GM06990 (cell line): ENCODE results near the gene DFFB.

Source experiments
- DNase-seq: peaks from one replicate; pipeline ENCODE4 v3.0.0-alpha.2; 2011; ENCODE audit not compliant: insufficient read length; ENCODE audit errors: extremely low read depth
- H3K27me3 ChIP-seq: replicated peaks from 2 replicates; pipeline ENCODE4 v1.6.0; 2011; ENCODE audit warnings: low read length; ENCODE audit not compliant: control insufficient read depth, insufficient read depth
- H3K36me3 ChIP-seq: 2 replicates; pipeline ENCODE4 v1.5.1; 2011; ENCODE audit warnings: low read length; ENCODE audit not compliant: control insufficient read depth, insufficient read depth
- H3K4me3 ChIP-seq: replicated peaks from 2 replicates; pipeline ENCODE4 v1.5.1; 2011; ENCODE audit warnings: low read depth, mild to moderate bottlenecking, control low read depth, low read length
- CTCF ChIP-seq: IDR thresholded peaks from 2 replicates; pipeline ENCODE4 v1.5.1; 2011; ENCODE audit warnings: low read length, control low read depth, mild to moderate bottlenecking, inconsistent platforms; ENCODE audit not compliant: insufficient read depth, poor library complexity, severe bottlenecking

DFFB gene

GRCh38 chr1:3895279-3895950, 38.1 kb downstream of the DFFB start:
- Histone ChIP-seq H3K4me3 (no peak overlapping the region), H3K27me3 (no peaks in the 10 kb centered on the region), H3K36me3 (peaks cover 5% of the 10 kb centered on the region)
- no peak for TF ChIP-seq CTCF
- no peak for DNase-seq

DNA sequence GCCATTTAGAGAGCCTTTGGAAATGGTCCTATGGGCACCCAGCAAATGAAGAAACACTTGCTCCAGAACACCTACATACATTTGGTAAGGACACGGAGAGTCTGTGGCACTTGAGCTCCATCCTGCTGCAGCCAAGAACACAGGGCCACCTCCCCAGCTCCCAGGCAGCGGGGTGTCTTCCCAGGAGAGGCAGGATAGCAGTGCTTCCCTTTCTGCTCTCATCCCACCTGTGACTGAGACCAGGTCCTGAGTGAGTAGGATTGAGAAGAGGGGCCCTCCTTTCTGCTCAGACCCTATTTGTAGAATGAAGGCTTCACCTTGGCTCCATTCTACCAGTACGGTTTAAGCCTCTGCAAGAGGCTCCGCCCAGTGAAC, 38.7 kb downstream of the DFFB start:
- Histone ChIP-seq H3K36me3 (peaks cover 1% of the 10 kb centered on the region; the same call in 1 of the 2 replicates), H3K27me3 (no peaks in the 10 kb centered on the region), H3K4me3 (no peak overlapping the region)
- no peak for TF ChIP-seq CTCF
- no peak for DNase-seq

GRCh38 chr1:3896396-3897000, 39.2 kb downstream of the DFFB start:
- Histone ChIP-seq H3K36me3 (no peaks in the 10 kb centered on the region), H3K27me3 (no peaks in the 10 kb centered on the region), H3K4me3 (no peak overlapping the region)
- TF ChIP-seq CTCF: no peak
- DNase-seq: no peak

DNA sequence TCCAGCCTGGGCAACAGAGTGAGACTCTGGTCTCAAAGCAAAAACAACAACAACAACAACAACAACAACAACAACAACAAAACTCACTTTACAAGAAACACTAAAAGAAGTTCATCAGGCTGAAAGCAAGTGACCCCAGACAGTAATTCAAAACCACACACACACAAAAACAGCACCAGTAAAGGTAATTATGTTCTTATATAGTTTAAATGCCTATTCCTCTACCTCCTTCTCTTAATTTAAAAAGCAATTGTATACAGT, 41.1 kb downstream of the DFFB start:
- H3K4me3 ChIP-seq: no peak overlapping the region
- H3K36me3 ChIP-seq: no peaks in the 10 kb centered on the region
- no peak for TF ChIP-seq CTCF

DNA sequence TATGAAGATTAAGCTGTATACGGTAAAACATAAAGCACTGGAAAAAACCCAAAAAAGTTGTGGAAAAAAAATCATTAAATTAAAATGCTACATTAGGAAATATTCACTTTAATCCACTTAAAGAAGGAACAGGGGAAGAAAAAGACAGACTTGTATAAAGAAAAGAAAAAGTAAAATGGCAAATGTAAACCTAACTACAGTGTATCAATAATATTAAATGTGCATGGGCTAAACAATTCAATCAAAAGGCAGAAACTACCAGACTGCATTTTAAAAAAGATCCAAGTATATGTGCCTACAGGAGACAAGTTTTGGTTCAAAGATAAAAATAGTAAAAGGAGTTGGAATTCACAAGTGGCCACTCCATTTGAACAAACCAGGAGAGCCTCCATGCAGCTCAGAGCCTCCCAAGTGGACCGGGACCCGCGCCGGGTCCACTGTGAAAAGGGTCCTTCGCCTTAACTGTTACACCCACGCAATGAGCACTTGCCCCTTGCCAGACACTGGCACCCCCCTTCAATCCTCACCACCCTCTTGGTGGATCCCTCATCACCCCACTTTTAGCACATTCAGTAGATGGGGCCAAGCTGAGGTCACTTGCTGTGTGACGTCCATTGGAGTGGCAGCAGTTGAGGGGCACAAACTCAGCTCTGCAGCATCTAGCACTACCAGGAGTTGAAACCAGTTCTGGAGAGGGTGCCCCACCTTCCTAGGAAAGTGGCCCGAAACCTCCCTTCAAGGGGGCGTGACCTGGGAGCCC, 41.9 kb downstream of the DFFB start:
- no peak for DNase-seq
- Histone ChIP-seq H3K27me3 (no peaks in the 10 kb centered on the region), H3K36me3 (no peaks in the 10 kb centered on the region), H3K4me3 (peak overlapping the region; percentile 95)
- TF ChIP-seq CTCF: no peak

More for the DNA sequence above, 41.1 kb downstream of the DFFB start:
- H3K27me3 ChIP-seq: no peaks in the 10 kb centered on the region
- no peak for DNase-seq
